Lower leg skin (tissue), 4 donors: ENCODE measurements around the gene SEMA3C. TPM values are rescaled to one million over a fixed set of nuclear protein-coding genes. Genes with fewer than 3 reads are reported as not detected.

Experiments
- DNase-seq, 2 donors: peaks; one replicate each; pipeline ENCODE4 v3.0.0-alpha.2; 2019; ENCODE audit warnings: low spot score in 2 of 2
- H3K4me3 ChIP-seq: fragments of 200-600 bp; sonication (generic); 2 replicates; pipeline ENCODE4 v1.5.1; 2017; ENCODE audit warnings: mild to moderate bottlenecking, low read depth; ENCODE audit not compliant: poor library complexity, severe bottlenecking
- POLR2A ChIP-seq, 2 donors: fragments of 450-650 bp; IDR thresholded peaks; one replicate each; pipeline ENCODE4 v1.6.1; 2016 to 2017; ENCODE audit warnings: antibody characterized with exemption in 2 of 2, mild to moderate bottlenecking in 1 of 2, moderate library complexity in 1 of 2
- WGBS, 2 donors: methylation state at CpG; one replicate each; pipeline ENCODE4 v1.1.5; 2018; 5-methylcytosine and 5-hydroxymethylcytosine counted together
- intact Hi-C: fragments of 100-400 bp; cut with DNase I; formaldehyde crosslinking; loops from one replicate; pipeline ENCODE4 v1.15.0; 2023; ENCODE audit warnings: low total_unique reads
- total RNA-seq, 4 donors: library from RNA; depleted of rRNA; stranded (reverse); fragments of >200 nt; gene quantifications; one replicate each; pipeline ENCODE4 v1.1.0, GENCODE V29; 2016
- TF ChIP-seq, protein P1 (sequence below), 3 donors: fragments of 450-650 bp; IDR thresholded peaks; one replicate each; pipeline ENCODE4 v1.5.1; 2016; ENCODE audit warnings: antibody characterized with exemption in 3 of 3, mild to moderate bottlenecking in 3 of 3, moderate library complexity in 2 of 3

SEMA3C gene
- total RNA-seq, 4 donors from 2014 or later = 53.0 to 96.6 (median 70.7) TPM

DNA sequence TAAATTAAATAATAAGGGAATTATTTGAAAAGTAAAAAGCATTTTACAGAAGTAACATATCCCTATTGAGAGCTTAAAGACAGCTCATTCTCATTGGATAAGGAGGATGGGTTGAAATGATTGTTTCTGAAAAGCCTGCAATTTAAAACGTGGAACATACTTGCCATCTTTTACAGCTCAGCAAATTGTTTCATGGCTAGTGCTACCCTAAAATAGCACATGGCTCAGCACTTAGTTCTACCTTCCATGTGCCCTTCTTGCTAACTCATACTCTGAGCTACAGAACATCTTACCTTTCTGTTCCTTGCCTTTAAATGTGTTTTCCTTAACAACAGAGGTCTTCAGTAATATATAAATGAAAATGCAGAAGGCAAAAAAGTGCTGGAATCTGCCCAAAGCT is 8.6 kb downstream of the SEMA3C start:
- WGBS, 2 donors = 39 to 67% methylated on average over 1 of the region's 1 CpG
- no peak for DNase-seq
- intact Hi-C loops = no loop called here
- TF ChIP-seq, protein P1, sequence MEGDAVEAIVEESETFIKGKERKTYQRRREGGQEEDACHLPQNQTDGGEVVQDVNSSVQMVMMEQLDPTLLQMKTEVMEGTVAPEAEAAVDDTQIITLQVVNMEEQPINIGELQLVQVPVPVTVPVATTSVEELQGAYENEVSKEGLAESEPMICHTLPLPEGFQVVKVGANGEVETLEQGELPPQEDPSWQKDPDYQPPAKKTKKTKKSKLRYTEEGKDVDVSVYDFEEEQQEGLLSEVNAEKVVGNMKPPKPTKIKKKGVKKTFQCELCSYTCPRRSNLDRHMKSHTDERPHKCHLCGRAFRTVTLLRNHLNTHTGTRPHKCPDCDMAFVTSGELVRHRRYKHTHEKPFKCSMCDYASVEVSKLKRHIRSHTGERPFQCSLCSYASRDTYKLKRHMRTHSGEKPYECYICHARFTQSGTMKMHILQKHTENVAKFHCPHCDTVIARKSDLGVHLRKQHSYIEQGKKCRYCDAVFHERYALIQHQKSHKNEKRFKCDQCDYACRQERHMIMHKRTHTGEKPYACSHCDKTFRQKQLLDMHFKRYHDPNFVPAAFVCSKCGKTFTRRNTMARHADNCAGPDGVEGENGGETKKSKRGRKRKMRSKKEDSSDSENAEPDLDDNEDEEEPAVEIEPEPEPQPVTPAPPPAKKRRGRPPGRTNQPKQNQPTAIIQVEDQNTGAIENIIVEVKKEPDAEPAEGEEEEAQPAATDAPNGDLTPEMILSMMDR (IDR thresholded peaks at IDR 0.05) = no peak
- TF ChIP-seq POLR2A (IDR thresholded peaks at IDR 0.05) = no peak
- no peak overlapping the region for H3K4me3 ChIP-seq

DNA sequence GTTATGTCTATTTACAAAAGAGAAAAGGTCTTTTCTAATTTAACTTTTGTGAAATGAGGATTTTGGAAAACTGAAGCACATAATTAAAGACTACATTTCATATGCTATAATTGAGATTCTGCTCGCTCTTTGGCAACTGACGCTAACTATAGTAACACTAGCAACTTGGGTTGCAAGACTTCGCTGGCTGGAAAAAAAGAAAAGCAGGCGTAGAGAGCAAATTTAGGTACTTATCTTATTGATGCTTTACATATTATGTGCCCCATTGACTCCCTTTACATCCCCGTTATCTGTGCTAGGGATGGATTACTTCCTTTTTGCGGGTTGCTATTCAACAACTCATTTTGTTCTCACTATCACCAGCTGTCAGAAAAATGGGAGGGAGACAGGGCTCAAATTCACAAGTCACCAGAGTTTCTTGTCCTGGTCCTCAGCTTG is 10.5 kb downstream of the SEMA3C start:
- TF ChIP-seq POLR2A (IDR thresholded peaks at IDR 0.05) = no peak
- TF ChIP-seq, protein P1 (IDR thresholded peaks at IDR 0.05) = no peak
- intact Hi-C loops = no loop called here
- DNase-seq = no peak
- 85 to 91% methylated on average over 6 of the region's 6 CpGs for WGBS, 2 donors
- H3K4me3 ChIP-seq = no peak overlapping the region

DNA sequence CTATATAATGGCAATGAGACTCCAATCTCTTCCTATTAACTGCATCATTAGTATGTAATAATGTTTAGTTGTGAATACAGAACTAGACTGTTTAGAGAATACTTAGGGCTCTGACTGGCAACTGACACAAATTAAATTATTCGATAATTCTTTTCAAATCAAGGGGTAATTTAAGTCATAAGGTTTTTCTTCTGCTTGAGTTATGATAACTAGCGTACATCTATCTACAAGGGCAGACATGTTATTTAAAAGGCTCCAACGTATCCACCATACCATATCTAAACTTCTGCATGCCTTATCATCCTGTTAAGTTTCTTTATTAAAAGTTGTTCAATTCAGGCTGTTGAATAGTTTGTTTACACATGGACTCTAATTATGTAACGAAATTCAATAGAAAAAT is 11.2 kb downstream of the SEMA3C start:
- 72 to 81% methylated on average over 4 of the region's 4 CpGs for WGBS, 2 donors
- no peak for TF ChIP-seq POLR2A (IDR thresholded peaks at IDR 0.05)
- TF ChIP-seq, protein P1 (IDR thresholded peaks at IDR 0.05) = no peak
- DNase-seq = no peak
- intact Hi-C loops = no loop called here
- no peak overlapping the region for H3K4me3 ChIP-seq

DNA sequence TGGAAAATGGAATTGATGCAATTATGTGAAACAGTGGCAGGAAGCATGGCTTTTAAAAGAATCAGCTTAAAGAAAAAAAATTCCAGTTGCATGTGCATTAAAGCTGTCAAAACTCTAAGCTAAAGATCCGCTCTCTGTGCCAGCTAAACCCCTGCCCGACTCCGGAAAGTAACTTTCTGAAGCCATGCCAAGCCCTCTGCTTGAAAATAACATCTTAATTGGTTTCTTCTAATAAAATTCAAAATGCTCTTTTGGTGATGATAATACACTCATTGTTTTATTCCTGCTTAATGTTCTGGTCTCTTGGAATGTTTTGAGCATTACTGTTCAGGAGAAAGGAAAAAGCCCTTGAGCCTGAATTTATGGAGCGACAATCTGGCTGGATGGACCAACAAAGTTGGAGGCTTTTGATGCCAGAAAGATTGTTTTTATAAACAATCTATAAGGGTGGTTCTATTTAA is 11.7 kb downstream of the SEMA3C start:
- DNase-seq = no peak
- TF ChIP-seq POLR2A (IDR thresholded peaks at IDR 0.05) = no peak
- TF ChIP-seq, protein P1 (IDR thresholded peaks at IDR 0.05) = no peak
- no peak overlapping the region for H3K4me3 ChIP-seq
- WGBS, 2 donors = 64 to 66% methylated on average over 4 of the region's 4 CpGs
- intact Hi-C loops = no loop called here

DNA sequence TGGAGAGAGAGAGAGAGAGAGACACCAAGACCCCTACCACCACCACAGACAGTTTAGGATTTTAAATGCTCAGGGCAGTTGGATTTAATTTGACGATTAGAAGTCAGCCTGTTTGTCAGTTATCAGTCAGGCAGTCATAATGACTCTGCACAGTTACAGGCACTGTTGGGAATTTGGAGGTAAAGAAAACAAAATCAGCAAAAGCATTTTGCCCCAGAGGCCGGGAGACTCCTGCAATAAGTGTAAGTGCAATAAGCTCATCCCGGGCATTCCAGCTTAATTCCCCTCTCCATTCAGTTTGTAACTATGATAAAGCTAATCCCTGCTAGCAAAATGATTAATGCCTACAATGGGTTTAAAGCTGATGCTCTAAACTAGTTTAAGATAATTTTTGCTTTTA is 13.5 kb downstream of the SEMA3C start:
- no peak for TF ChIP-seq POLR2A (IDR thresholded peaks at IDR 0.05)
- TF ChIP-seq, protein P1 (IDR thresholded peaks at IDR 0.05) = no peak
- intact Hi-C loops = no loop called here
- DNase-seq = no peak
- WGBS, 2 donors = 67% methylated on average over 3 of the region's 3 CpGs
- no peak overlapping the region for H3K4me3 ChIP-seq

DNA sequence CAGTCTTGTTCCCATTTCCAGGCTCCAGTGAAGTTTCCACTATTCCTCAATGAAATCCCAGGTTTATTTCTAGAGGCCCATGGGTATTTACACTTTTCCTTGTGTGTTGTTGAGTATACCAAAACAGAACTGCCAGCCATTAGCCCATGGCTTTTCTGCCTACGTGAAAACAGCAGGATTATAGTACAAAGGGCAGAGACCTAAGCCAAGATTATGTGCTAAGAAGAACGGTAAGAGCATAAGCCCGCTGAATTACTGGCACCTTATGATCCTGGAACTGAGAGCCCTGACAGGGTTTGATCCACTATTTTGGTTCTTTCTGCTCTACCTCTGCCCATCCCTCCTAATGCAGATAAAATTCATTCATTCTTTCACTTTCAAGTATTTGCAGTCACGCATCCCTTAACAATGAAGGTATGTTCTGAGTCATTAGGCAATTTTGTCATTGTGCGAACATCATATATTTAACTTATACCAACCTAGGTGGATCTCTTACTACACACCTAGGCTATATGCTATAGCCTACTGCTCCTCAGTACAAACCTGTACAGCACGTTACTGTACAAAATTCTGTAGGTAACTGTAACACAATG is 16.0 kb downstream of the SEMA3C start:
- TF ChIP-seq, protein P1 (IDR thresholded peaks at IDR 0.05) = no peak
- TF ChIP-seq POLR2A (IDR thresholded peaks at IDR 0.05) = no peak
- no peak for DNase-seq
- no peak overlapping the region for H3K4me3 ChIP-seq
- WGBS, 2 donors = 87 to 88% methylated on average over 6 of the region's 6 CpGs
- intact Hi-C loops = no loop called here
